ENCODE results near the gene MRAS.

- TF ChIP-seq CTCF (IDR thresholded peaks at IDR 0.05; ENCODE audit: low read depth, low read length) (no peak), POLR2A (IDR thresholded peaks at IDR 0.05; ENCODE audit: extremely low read depth, insufficient read length) (no peak)
Observed at GRCh38 chr3:138373736-138374094, 25.3 kb downstream of the MRAS start.

All from NB4 (cell line).